ENCODE results near the gene FGF22. TPM values are rescaled to one million over a fixed set of nuclear protein-coding genes. Genes with fewer than 3 reads are reported as not detected.

FGF22 gene
- total and polyA plus RNA-seq, 2 of the 4 experiments (the other 2 are of a cell fraction): 0.14 TPM; not detected in 1

DNA sequence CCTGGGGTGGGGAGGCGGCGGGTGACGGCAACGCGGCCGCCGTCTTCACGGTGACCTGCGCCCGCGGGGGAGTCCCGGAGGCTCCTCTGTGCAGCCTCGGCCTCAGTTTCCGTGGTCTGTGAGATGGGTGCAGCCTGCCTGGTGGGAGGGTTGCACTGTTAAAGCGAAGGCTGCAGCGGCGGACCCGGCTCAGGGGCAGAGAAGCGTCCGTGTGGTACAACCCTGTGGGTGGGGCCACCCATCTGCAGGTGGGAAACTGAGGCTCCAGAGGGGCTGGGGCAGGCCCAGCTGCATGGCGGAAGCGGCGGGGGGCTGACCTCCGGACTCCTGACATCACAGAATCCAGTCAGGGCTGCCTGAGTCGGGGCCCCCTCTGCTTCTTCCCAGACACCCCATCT, 481 bp downstream of the FGF22 start:
- Histone ChIP-seq H3K79me1 (ENCODE audit: low read depth in 1 of 2, low read length in 2 of 2) (no peaks in the 10 kb centered on the region; a peak in 1 of 4 replicates), H3K4ac (ENCODE audit: low read depth, low read length) (no peak overlapping the region), H3K9ac (ENCODE audit: low read depth, low read length) (no peak overlapping the region), H2AFZ (replicated peaks; ENCODE audit: low read length, poor library complexity) (peak overlapping the region; percentile 51), H3K4me2 (ENCODE audit: low read depth, low read length) (no peak overlapping the region; the same call in 1 of the 2 replicates), H3K27ac (ENCODE audit: insufficient read depth, low read length) (no peak overlapping the region), H3K36me3 (ENCODE audit: control insufficient read depth, insufficient read depth, low read length) (peaks cover 8% of the 10 kb centered on the region), H4K20me1 (ENCODE audit: insufficient read depth, low read length) (no peaks in the 10 kb centered on the region; the same call in 1 of the 2 replicates), H3K4me1 (ENCODE audit: control insufficient read depth, insufficient read depth, low read length) (peaks cover 3% of the 10 kb centered on the region), H3K56ac (ENCODE audit: extremely low read depth, insufficient read depth, low read length) (no peak overlapping the region), H3K18ac (ENCODE audit: low read depth, low read length) (no peak overlapping the region), H2BK5ac (ENCODE audit: low read depth, low read length, poor library complexity, severe bottlenecking) (no peak overlapping the region), H3K9me1 (ENCODE audit: insufficient read depth, low read length) (no peaks in the 10 kb centered on the region), H2BK120ac (ENCODE audit: low read depth, low read length) (no peak overlapping the region), H3K27me3 (ENCODE audit: control insufficient read depth, insufficient read depth, low read length) (no peaks in the 10 kb centered on the region), H3K14ac (replicated peaks; ENCODE audit: low read depth, low read length) (no peak overlapping the region), H3K4me3 (ENCODE audit: insufficient read depth, low read depth, low read length) (peak overlapping the region; percentile 49; the same call in 1 of the 2 replicates), H3K9me3 (ENCODE audit: control insufficient read depth, insufficient read depth, low read length) (no peaks in the 10 kb centered on the region), H3K23ac (ENCODE audit: low read depth, low read length) (no peak overlapping the region), H4K5ac (ENCODE audit: low read depth, low read length) (no peak overlapping the region), H4K91ac (ENCODE audit: insufficient read depth, low read depth, low read length) (no peak overlapping the region), H2AK5ac (ENCODE audit: low read depth, low read length) (no peak overlapping the region), H2AK9ac (replicated peaks; ENCODE audit: low read depth, low read length, poor library complexity) (peak overlapping the region; percentile 26), H2BK20ac (ENCODE audit: low read depth, low read length) (no peak overlapping the region), H4K8ac (ENCODE audit: low read depth in 2 of 2, low read length in 2 of 2) (no peak overlapping the region), H2BK15ac (ENCODE audit: low read depth, low read length) (no peak overlapping the region)
- WGBS, 2 experiments (ENCODE audit: extremely low coverage in 2 of 2, insufficient read length in 1 of 2): 44% methylated on average over 22 of the region's 25 CpGs; no CpG with 5 or more reads in 1 of the 2 experiments
- TF ChIP-seq MAFK (IDR thresholded peaks at IDR 0.05; ENCODE audit: low read depth, low read length) (no peak), NFE2L2 (IDR thresholded peaks at IDR 0.05; ENCODE audit: low read depth, low read length) (no peak), POLR2A (IDR thresholded peaks at IDR 0.05; ENCODE audit: low read depth, low read length) (no peak), BHLHE40 (IDR thresholded peaks at IDR 0.05; ENCODE audit: low read depth, low read length) (no peak), RCOR1 (IDR thresholded peaks at IDR 0.05; ENCODE audit: insufficient replicate concordance, low read length) (no peak), MXI1 (IDR thresholded peaks at IDR 0.05; ENCODE audit: borderline replicate concordance, low read depth, low read length) (no peak), CEBPB (IDR thresholded peaks at IDR 0.05; ENCODE audit: low read depth, low read length) (no peak), RFX5 (IDR thresholded peaks at IDR 0.05; ENCODE audit: low read depth, low read length) (no peak), CHD1 (IDR thresholded peaks at IDR 0.05; ENCODE audit: low read depth, low read length) (no peak), MAZ (IDR thresholded peaks at IDR 0.05; ENCODE audit: borderline replicate concordance, low read depth, low read length) (no peak), SMC3 (IDR thresholded peaks at IDR 0.05; ENCODE audit: low read depth, low read length) (no peak), RAD21 (IDR thresholded peaks at IDR 0.05; ENCODE audit: low read length) (no peak), FOS (IDR thresholded peaks at IDR 0.05; ENCODE audit: low read depth, low read length) (no peak)
- TF ChIP-seq, protein P1, sequence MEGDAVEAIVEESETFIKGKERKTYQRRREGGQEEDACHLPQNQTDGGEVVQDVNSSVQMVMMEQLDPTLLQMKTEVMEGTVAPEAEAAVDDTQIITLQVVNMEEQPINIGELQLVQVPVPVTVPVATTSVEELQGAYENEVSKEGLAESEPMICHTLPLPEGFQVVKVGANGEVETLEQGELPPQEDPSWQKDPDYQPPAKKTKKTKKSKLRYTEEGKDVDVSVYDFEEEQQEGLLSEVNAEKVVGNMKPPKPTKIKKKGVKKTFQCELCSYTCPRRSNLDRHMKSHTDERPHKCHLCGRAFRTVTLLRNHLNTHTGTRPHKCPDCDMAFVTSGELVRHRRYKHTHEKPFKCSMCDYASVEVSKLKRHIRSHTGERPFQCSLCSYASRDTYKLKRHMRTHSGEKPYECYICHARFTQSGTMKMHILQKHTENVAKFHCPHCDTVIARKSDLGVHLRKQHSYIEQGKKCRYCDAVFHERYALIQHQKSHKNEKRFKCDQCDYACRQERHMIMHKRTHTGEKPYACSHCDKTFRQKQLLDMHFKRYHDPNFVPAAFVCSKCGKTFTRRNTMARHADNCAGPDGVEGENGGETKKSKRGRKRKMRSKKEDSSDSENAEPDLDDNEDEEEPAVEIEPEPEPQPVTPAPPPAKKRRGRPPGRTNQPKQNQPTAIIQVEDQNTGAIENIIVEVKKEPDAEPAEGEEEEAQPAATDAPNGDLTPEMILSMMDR (conservative IDR thresholded peaks at IDR 0.05; ENCODE audit: low read depth, low read length): no peak
- TF ChIP-seq, protein P2, sequence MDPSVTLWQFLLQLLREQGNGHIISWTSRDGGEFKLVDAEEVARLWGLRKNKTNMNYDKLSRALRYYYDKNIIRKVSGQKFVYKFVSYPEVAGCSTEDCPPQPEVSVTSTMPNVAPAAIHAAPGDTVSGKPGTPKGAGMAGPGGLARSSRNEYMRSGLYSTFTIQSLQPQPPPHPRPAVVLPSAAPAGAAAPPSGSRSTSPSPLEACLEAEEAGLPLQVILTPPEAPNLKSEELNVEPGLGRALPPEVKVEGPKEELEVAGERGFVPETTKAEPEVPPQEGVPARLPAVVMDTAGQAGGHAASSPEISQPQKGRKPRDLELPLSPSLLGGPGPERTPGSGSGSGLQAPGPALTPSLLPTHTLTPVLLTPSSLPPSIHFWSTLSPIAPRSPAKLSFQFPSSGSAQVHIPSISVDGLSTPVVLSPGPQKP (IDR thresholded peaks at IDR 0.05; ENCODE audit: borderline replicate concordance, low read depth, low read length): no peak
- TF ChIP-seq, protein P3, sequence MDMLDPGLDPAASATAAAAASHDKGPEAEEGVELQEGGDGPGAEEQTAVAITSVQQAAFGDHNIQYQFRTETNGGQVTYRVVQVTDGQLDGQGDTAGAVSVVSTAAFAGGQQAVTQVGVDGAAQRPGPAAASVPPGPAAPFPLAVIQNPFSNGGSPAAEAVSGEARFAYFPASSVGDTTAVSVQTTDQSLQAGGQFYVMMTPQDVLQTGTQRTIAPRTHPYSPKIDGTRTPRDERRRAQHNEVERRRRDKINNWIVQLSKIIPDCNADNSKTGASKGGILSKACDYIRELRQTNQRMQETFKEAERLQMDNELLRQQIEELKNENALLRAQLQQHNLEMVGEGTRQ (IDR thresholded peaks at IDR 0.05; ENCODE audit: low read depth, low read length): no peak
- DNase-seq (no peak), ATAC-seq (ENCODE audit: low read depth) (no peak)
- intact Hi-C loops (cut with micrococcal nuclease) (no loop called here), dilution Hi-C loops (cut with HindIII; ENCODE audit: low sequenced_read_pairs, unreplicated experiment) (no loop called here), in situ Hi-C loops (cut with MboI; ENCODE audit: low sequenced_read_pairs) (no loop called here)
- ChIA-PET POLR2A (ENCODE audit: unreplicated experiment) (no interaction called here), CTCF (no interaction called here)
- BruUV-seq (replicated peaks): no TSS peak

Measured in IMR-90 (cell line).